ENCODE results near the gene ZP1.

The ZP1 gene

DNA sequence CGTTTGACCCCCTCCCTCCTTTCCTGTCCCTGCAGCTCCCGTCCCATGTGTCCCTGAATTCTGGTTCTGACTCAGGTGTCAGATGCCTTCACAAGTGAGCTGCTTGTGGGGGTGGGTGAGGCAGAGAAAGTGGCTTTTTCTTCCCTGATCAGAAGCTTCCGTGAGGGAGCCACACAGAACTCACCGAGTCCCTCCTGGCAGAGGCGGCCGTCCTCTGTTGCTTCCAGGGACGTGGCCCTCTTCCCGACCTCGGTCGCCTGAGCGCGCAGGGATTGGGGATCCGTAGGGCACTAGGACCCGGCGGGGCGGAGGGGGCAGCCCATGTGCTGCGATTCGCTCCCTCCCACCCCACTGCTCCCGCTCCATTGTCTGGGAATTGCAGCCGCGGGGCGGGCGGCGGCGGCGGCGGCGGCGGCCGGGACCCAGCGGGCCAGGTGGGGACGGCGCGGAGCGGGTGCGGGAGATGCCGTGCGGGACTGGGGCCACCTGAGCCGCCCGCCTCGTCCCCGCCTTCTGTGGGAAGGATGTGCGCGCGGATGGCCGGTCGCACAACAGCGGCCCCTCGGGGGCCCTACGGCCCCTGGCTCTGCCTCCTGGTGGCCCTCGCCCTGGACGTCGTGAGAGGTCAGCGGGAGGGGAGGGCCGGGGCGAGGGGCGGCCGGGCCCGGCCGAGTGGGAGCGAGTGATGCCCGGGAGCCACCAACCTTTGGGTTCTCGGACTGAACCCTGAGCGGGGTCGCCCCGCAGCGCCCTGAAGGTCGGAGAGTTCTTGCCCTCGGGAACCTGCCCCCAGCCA is 57.0 kb downstream of the ZP1 start, which contains the start of gene TMEM132A:
Gene TMEM132A, plus strand, starts transcription at position 351 of the 796 bp plus-strand sequence. Its CDS starts 174 bp downstream, at position 525.
- DNase-seq (ENCODE audit: low read depth in 2 of 2), result no peak
